Daoy (cell line): ENCODE data around the gene CFH. TPM values are rescaled to one million over a fixed set of nuclear protein-coding genes. Genes with fewer than 3 reads are reported as not detected.
"Not testable (repeated sequence)": the region's sequence is repeated elsewhere in the genome, so short reads cannot be mapped to it uniquely, and the experiment has no call there.

Experiments
- DNase-seq: peaks from one replicate; pipeline ENCODE4 v3.0.0-alpha.2; 2015; ENCODE audit warnings: low read depth
- total RNA-seq: library from RNA; depleted of rRNA; stranded (reverse); fragments of >200 nt; shearing (Covaris generic); gene quantifications from 2 replicates; pipeline ENCODE4 v1.2.3, GENCODE V29; 2014; rRNA removed

CFH gene
- total RNA-seq, 1 experiment from 2014 or later, result 3.8 TPM

- not testable (repeated sequence) for DNase-seq
Measured at GRCh38 chr1:196765019-196765740, 113.3 kb downstream of the CFH start.

- not testable (repeated sequence) for DNase-seq
Measured at GRCh38 chr1:196769823-196770222, 118.0 kb downstream of the CFH start.

GRCh38 chr1:196773713-196774112, 121.9 kb downstream of the CFH start:
- DNase-seq, result no peak

DNA sequence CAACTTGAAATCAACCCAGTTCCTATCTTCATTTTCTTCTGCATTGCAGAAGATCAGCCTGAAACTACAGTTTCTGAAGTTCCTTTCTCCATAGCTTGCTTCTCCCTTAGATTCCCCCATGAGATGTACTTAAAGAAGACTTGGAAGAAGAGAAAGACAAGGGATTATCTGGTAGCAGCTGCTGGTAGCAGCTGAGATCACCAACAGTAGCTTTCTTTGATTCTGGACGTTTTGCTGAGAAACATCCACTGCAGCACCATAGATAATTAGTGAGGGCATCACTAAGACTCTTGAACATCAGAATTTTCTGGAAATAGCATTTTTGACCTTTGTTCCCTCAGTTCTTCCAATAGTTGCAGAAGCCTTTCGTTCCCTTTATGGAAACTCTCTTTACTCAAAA, 122.3 kb downstream of the CFH start:
- DNase-seq, result no peak

DNA sequence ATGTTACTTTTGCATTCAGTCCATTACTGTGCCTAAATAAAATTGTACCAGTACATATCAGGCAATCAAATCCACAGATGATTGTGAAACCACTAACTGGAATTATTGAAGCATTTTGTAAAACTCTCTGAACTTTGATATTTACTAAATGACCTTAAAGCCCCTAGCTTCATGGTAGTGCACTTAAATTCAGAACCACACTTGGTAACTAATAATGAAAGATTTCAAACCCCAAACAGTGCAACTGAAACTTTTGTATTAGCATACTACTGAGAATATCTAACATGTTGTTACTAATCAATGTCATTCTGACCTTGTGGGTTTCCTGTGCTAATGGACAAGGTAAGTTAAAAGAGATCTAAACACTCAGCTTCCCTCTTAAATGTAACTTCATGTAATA, 122.8 kb downstream of the CFH start, which contains the start of gene CFHR3:
TSS of gene CFHR3 (plus strand) at position 238 of the 400 bp plus-strand sequence. CDS start at position 285, 47 bp downstream.
- no peak for DNase-seq

GRCh38 chr1:196777603-196778002, 125.8 kb downstream of the CFH start:
- no peak for DNase-seq

- DNase-seq, result peak; percentile 5
Measured at GRCh38 chr1:196779093-196779492, 127.2 kb downstream of the CFH start.

DNA sequence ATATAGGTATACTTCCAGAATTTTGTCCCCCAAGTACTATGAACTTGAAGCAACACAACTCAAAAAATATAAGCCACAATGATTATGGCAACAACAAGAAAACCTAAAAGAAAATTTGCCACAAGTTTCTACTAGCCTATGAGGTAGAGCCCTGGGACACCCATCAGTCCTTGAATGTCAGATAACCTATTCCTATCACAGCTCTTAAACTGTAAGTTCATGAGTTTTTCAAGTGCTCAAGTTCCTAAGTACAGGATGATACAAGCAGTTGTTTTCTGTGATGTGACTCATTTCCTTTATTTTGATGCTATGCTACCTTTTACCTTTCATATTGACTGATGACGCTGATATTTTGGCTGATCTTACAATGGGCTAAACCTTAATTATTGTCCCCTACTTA, 139.4 kb downstream of the CFH start:
- not testable (repeated sequence) for DNase-seq

DNA sequence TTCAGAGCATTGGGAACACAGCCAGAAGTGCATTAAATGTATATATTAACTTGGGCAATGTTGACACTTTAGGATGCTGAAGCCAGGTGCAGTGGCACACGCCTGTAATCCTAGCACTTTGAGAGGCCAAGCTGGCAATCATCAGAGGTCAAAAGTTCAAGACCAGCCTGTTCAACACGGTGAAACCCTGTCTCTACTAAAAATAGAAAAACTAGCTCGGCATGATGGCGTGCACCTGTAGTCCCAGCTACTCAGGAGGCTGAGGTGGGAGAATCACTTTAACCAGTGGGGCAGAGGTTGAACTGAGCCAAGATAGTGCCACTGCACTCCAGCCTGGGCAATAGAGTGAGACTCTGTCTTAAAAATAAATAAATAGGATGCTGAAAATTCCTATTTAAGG, 142.3 kb downstream of the CFH start:
- not testable (repeated sequence) for DNase-seq

Other genes with a start within 250 kb of the CFH start
- 0.34 and 1.0 TPM in 2 replicates for gene KCNT2, start 43.6 kb upstream of the CFH start, total RNA-seq
- gene CFHR3, start 122.8 kb downstream of the CFH start, total RNA-seq, result not detected in 2 replicates
- not detected in 2 replicates for gene CFHR1, start 167.7 kb downstream of the CFH start, total RNA-seq
- gene CFHR4, start 236.0 kb downstream of the CFH start, total RNA-seq, result not detected in 2 replicates